GM18873 (cell line): ENCODE measurements around the gene ARHGAP27.

Source experiments
- ATAC-seq: cut with Tn5 transposase; IDR thresholded peaks from one replicate; pipeline ENCODE4 v1.9.1; 2021; ENCODE audit warnings: mild to moderate bottlenecking, moderate library complexity, moderate number of reproducible peaks; ENCODE audit not compliant: unreplicated experiment, low FRiP score

The ARHGAP27 gene

GRCh38 chr17:45409659-45410076, 23.0 kb downstream of the ARHGAP27 start:
- ATAC-seq = no peak

GRCh38 chr17:45408611-45409421, 23.9 kb downstream of the ARHGAP27 start:
- no peak for ATAC-seq

DNA sequence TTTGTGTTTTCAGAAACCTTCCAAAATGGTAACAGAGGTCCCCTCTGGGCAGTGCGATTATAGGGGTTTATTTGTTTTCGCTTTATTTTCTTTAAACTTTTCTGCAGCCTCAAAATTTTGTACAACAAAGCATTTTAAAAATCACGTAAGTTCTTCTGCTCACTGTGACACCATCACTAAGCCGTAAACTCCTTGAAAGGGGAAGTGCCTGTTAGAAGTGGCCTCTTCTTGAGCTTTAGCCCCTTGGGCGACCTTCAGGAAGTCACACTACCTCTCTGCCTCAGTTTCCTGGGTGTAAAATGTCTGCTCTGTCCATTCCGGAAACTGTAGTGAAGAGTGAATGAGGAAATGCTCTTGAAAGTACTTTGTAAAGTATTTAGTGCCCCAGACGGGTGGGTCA, 26.6 kb downstream of the ARHGAP27 start:
- no peak for ATAC-seq

- ATAC-seq = no peak
Observed at GRCh38 chr17:45405250-45406086, 27.2 kb downstream of the ARHGAP27 start.

DNA sequence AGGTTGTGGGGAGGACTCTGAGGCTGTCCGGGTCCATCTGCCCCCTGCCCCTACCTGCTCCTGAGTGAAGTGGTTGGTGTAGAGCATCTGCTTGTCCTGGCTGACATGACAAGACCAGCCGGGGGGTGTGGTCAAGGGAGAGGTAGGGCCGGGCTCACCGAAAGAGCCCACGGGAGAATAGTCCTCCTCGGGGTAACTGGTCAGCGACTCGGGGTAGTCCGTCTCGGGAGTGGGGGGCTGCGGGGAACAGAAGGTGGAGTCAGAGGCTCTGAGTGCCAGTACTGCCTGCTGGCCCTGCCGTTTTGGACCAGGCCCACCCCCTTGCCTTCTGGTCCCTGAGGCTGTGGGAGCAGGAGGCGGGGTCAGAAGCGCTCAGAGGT, 27.8 kb downstream of the ARHGAP27 start:
- no peak for ATAC-seq

DNA sequence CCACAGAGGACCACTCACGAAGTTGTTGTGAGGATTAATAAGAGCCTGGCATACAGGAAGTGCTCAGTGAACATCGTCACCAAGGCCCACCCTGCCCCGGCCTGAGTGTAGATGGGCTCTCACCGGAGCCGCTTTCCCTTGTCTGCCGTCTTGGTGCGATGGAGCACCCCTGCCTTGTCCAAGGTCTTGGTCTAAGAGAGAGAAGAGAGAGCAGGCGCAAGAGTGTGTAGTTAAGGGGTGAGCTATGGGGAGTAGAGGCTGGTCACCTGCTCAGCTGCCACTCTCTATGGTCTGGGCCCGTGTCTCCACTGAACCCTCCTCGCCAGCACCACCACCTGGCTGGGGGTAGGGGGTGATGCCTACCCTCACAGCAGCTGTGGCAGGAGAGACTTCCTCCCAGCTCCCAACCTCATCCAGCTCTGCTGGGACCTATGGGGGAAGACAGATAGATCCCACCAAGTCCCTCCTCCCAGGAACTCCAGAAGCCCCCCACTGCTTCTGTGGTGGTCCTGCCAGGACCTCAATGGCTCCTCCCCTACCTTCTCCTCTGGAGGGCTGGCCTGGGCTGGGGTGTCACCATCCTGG, 28.7 kb downstream of the ARHGAP27 start:
- no peak for ATAC-seq

DNA sequence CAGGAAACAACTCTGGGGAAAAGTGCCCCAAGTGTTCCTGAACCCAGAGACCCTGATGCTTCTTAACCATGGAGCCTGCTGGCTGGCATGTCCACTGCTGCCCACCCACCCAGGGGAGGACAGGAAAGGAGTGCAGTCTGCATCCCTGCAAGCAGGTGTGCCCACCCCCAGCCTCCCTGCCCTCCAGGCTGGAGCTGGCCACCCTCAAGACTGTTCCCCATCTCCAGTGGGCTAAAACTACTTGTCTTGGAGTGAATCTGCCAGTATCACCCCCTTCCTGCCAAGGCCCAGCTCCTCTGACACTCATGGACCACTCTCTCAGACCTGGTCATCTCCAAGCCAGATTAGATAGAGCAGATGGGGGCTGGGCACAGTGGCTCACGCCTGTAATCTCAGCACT, 29.8 kb downstream of the ARHGAP27 start:
- no peak for ATAC-seq

DNA sequence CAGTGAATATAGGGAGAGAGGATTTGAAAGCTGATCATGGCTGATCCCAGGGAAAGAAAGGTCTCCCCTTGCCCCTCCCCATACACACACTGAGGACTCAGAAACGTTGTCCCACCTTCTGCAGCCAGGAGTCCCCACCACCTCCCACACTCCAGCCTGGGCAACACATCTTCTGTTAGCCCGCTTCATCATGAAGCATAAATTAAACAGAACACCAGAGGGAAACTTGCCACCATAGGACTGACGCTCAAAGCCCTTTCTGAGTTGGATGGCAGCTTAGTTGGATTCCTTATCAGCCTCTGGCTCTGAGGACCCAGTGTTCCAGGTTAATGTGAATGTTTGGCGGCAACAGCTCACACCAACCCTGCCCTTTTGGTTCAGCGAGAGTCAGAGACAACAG, 33.9 kb downstream of the ARHGAP27 start:
- no peak for ATAC-seq

DNA sequence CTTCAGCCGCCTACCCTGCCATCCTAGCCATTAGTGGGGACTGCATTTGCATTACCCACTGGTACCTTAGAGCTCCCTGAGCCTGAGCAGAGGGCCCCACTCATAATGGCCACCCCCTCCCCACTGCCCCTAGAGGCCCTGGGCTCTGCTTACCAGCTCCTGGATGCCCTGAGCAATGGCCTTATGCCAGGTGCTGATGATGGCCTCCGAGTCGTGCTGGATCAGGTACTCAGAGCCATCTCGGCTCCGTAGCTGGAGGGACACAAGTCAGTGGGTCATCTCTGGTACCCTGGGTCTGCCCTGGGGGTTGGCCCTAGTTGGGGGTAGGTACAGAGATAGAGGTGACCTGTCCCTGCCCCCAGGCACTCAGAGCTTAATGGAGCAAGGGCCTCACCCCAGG, 34.9 kb downstream of the ARHGAP27 start:
- no peak for ATAC-seq

- no peak for ATAC-seq
Observed at GRCh38 chr17:45396496-45397205, 36.0 kb downstream of the ARHGAP27 start.

DNA sequence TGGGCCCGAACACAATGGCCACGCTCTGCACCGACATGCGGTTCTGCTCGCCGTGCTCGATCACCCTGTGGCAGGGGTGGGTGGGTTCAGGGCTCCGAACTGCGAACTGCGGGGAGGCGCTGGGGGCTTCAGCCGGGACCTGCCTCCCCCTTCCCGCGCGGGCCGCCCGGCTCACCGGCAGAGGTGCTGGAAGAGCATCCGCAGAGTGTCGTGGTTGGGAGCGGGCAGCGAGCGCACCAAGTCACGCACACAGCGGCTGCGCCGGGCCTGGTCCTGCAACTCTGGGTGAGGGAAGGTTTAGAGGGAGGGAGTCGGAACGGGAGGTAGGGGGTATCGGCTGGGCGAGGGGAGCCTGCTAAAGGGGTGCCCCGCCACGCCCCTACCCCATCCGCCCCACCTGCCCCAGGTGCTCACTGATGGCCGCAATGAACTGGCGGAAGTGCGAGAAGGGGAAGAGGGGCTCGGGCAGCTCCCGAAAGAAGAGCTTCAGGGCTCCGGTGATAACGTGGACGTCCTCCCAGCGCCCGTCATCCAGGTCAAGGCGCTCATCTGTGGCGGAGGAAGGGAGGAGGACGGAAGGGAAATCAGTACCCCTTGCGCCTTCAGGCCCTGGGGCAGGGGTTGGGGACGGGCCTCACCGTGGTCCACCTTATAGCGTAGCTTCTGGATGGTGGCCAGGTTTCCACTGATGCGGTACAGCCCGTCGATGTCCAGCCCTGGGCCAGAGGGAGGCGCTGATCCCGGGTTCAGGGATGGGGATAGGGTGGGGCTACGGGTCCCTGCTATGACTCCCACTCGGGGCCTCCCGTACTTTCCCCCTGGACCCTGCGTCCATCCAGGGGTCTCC, 36.9 kb downstream of the ARHGAP27 start:
- ATAC-seq = no peak

- ATAC-seq = no peak
Observed at GRCh38 chr17:45394913-45395568, 37.6 kb downstream of the ARHGAP27 start.

GRCh38 chr17:45394564-45394912, 38.1 kb downstream of the ARHGAP27 start:
- ATAC-seq = no peak

DNA sequence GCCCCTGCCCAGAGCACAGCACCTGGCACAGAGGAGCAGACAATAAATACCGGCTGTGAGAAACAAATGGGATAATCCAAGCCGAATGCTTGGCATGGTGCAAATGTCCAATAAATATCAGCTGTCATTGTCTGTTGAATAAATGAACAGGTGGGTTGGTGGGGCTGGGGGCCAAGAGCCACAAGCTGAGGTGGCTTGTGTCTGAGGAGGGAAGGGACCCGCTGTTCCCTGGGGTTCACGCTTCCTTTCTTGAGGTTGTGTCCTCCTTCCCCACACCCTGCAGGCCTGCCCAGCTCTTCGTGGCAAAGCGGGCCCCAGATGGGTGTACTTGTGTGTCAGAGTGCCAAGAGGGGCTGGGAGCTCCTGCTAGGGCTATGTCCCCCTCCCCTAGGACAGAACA, 38.6 kb downstream of the ARHGAP27 start:
- no peak for ATAC-seq

DNA sequence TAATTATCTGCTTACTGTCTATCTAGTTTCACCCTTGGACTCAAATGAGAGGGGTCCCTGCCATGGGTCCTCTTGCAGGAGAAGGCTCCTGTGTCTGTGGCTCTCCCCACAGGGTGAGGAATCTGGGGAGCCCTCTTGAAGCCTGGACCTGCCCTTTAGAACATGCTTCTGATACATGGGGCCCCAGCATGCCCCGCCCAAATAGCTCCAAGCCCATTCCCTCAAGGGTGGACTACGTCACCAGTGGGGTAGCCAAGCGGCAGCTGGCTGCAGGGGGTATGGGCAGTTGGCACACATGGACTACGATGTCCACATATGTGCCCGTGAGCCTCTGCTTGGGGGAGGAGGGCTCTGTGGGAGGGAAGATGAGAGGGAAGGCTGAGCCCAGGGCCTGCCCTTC, 39.3 kb downstream of the ARHGAP27 start:
- no peak for ATAC-seq

DNA sequence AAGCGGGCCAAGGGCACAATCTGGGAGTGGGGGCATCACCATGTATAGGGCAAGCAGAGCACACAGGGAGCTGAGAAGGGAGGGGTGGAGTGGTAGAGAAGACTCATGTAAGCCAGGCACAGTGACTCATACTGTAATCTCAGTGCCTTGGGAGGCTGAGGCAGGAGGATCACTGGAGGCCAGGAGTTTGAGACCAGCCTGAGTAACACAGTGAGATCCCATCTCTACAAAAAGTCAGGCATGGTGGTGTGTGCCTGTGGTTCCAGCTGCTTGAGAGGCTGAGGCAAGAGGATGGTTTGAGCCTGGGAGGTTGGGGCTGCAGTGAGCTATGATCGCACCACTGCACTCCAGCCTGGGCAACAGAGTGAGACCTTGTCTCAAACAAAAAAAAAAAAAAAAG, 40.8 kb downstream of the ARHGAP27 start:
- ATAC-seq = no peak

GRCh38 chr17:45391291-45391690, 41.4 kb downstream of the ARHGAP27 start:
- no peak for ATAC-seq

- ATAC-seq = no peak
Observed at GRCh38 chr17:45389354-45389753, 43.3 kb downstream of the ARHGAP27 start.

- ATAC-seq = no peak
Observed at GRCh38 chr17:45388604-45389325, 43.9 kb downstream of the ARHGAP27 start.
